GM19099 (cell line): ENCODE results near the gene C12orf42.

Experiments
- POLR2A ChIP-seq: IDR thresholded peaks from 3 replicates; pipeline ENCODE4 v1.6.1; 2011; ENCODE audit warnings: low read depth; ENCODE audit not compliant: insufficient read length; ENCODE audit errors: extremely low read depth

The C12orf42 gene

DNA sequence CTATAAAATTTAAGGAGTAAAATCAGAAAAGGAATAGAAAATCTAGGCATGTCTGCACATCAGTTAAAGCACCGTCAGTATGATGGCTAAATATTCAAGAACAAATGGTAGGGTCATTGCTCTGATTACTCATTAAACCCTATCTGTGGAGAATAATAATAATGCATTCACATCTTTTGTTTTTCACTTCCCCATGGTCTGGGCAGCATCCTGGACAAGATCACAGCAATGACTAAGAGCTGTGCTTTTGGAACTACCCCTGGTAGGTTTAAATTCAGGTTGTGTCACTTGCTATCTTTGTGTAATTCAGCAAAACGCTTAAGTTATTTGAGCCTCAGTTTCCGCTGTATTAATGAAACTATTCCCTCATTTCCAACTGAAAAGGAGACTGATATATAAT, 33.1 kb downstream of the C12orf42 start:
- TF ChIP-seq POLR2A = no peak

DNA sequence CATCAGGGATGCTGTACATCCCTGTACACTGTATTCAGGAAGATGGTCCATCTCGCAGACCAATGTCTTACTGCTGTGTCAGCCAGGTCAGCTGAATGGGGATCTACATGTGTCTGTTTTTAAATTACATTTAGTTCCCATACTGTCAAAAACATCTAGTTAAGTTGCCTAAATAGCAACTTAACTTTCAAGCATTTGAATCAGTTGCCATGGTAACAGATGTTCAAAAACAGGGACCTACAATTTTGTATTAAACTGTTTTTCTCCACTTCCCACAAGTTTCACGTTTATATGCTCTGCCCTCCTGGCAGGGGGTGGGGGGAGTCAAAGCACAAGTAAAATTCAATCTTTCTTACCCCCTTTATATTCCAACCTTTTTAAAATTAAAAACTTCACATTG, 38.3 kb downstream of the C12orf42 start:
- no peak for TF ChIP-seq POLR2A

- TF ChIP-seq POLR2A = no peak
These were observed 39.8 kb downstream of the C12orf42 start for GRCh38 chr12:103456006-103456405.

DNA sequence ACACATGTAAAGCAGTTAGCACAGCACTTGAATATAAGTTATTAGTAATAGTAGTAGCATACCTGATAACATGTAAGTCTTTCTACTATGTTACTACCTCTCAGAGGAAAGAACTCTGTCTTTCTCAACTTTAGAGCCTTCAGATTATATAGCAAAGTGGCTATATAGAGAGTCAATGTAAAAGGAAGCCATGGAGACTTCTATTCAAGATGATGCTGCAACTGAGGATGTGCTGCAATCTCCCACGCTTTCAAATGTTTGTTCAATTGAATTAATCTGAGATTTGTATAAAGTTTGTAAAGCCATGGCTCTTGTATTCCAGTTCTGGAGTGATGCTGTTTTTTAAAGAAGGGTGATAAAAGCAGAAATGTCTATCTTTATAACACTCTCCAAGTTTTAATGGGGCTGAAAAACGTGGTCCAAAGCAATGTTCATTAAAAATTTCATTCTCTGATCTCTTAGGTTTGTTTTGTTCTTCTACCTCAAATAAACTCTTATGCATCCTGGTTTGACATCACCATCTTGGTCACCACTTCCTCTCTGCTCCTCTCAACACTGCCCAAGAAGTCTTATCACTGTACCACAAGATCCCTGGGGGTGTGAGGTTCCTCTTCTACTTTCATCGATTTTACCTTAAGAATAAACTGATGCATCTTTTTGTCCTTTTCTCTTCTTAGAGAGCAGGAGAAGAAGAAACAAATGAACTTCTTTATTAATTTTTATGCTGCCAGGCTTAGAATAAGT, 40.6 kb downstream of the C12orf42 start:
- TF ChIP-seq POLR2A = no peak

DNA sequence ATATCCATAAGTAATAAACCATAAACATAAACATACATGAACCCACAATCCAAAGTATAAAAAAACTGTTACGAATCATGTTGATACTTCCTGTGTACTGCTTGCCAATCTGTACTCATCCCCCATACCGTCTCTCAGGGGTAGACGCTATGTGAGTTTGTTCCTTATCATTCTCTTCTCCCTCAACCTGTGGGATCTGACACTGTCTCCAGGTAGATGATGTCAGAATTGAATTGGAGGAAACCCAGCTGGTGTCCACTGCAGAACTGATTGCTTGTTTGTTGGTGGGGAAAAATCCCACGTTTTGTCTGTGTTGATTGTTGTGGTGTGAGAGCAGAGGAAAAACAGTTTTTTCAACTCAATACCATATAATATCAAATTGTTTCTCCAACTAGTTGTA, 50.8 kb downstream of the C12orf42 start:
- no peak for TF ChIP-seq POLR2A

GRCh38 chr12:103442822-103443221, 52.9 kb downstream of the C12orf42 start:
- TF ChIP-seq POLR2A = no peak

GRCh38 chr12:103442182-103442555, 53.6 kb downstream of the C12orf42 start:
- TF ChIP-seq POLR2A = no peak

GRCh38 chr12:103441437-103442181, 54.2 kb downstream of the C12orf42 start:
- TF ChIP-seq POLR2A = peak; percentile 26

DNA sequence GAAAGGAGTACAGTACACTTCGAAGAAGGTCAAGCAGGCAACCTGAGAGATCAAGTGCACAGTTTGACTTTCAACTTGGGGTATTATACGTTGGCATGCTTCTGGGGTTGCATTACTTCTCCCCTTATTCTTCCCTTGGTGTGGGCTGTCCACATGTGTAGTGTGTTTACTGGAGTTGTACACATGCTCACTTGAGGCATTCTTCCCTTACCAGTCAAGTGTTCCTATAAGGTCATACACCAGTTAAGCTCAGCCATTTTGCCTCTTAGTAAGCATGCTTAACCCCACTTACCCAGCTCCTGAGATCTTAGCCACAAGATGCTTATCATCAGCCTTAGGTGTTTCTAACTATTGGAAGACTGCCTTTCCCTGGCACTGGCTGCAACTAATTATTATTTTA, 63.8 kb downstream of the C12orf42 start:
- TF ChIP-seq POLR2A = no peak

DNA sequence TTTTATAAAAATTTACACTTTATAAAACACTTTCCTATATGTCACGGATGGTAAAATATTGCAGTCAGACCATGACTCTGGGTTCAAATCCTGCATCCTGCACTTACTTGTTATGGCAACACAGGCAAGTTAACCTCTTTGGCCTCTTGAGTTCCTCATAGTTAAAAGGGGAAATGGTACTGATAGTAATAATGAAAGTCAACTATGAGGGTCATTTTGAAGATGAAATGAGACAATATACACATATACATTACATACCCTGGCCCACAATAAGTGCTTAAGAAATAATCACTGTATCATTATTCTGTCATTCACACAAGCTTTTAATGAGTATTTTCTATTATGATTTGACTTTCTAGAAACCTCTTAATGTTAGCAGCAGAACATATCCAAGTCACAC, 64.4 kb downstream of the C12orf42 start:
- no peak for TF ChIP-seq POLR2A

DNA sequence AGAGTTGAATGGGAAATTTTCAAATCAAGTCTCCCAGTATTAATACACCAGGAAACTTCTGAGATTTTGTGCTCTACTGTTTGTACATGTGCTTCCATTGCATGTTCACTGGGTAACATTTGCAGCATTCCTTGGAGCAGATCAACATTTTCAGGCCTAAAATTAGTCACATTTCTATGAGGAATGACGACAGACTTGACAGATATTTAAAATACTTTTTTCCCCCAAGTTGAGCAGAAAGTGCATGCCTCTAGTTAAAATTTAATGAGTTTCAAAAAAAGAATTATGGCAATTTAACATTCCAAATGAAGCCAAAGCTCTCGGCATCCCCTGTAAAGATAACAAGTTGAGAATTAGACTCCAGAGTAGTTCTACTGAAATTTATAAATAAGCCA, 72.3 kb downstream of the C12orf42 start:
- TF ChIP-seq POLR2A = no peak

DNA sequence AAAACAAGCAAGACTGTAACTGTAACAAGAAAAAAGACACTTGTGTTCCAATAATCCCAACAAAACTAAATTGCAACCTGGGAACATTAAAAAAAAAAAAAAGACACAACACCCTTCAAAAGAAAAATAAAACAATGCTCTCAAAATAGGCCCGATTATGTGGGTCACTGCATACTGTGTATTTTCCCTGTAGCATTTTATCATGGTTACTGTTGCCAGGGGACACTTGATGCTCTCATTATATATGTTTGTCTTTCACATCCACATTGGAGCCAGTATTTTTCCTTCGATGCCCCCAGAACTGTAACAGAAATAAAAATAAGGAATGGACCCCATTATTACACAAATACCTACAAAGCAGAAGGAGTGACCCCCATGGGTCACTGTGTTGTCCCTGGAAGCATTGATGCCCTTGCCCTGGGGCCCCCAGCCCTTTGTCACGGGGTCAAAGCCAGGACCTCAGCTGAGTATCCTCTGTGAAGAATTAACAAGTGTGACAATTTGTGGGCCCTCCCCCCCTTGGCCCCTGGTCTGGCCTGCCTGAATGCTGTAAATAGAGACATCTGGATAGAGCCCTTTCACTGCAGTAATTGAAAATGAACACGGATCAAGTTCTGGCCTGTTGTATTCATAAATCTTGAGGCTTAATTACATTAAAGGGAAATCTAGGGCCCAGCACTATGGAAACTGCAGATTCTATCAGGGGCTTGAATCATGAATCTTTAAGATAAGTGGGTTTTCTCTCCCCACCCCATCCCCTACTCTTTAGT, 72.8 kb downstream of the C12orf42 start:
- TF ChIP-seq POLR2A = no peak

GRCh38 chr12:103422328-103422727, 73.4 kb downstream of the C12orf42 start:
- TF ChIP-seq POLR2A = no peak

- no peak for TF ChIP-seq POLR2A
These were observed 74.4 kb downstream of the C12orf42 start for GRCh38 chr12:103421402-103421801.

- TF ChIP-seq POLR2A = no peak
These were observed 80.1 kb downstream of the C12orf42 start for GRCh38 chr12:103415681-103416080.

GRCh38 chr12:103401421-103401820, 94.3 kb downstream of the C12orf42 start:
- no peak for TF ChIP-seq POLR2A

DNA sequence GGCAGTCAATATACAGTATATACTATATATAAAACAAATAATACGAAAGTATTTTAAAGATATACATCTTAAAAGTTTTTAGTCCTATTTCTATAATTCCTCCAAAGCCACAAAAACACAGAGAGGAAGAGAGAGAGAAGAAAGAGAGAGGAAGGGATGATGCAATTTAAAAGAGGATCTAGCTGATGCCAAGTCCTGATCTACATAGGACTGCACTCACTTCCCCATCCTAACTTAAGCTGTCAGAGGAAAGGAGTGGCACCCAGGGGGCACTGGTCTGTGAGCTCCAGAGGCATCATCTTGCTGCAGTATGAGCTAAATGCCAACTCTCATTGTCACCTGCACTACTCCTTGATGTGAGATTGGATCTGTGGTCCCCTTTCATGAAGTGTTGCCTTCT, 95.8 kb downstream of the C12orf42 start:
- no peak for TF ChIP-seq POLR2A

- TF ChIP-seq POLR2A = no peak
These were observed 98.2 kb downstream of the C12orf42 start for GRCh38 chr12:103397536-103397935.
